GM19455 (cell line): ENCODE results near the gene MYLK4.

Source experiments
- ATAC-seq: cut with Tn5 transposase; IDR thresholded peaks from one replicate; pipeline ENCODE4 v1.9.1; 2021; ENCODE audit not compliant: unreplicated experiment

Gene MYLK4

GRCh38 chr6:2734488-2735166 is 16.1 kb downstream of the MYLK4 start:
- ATAC-seq = no peak

DNA sequence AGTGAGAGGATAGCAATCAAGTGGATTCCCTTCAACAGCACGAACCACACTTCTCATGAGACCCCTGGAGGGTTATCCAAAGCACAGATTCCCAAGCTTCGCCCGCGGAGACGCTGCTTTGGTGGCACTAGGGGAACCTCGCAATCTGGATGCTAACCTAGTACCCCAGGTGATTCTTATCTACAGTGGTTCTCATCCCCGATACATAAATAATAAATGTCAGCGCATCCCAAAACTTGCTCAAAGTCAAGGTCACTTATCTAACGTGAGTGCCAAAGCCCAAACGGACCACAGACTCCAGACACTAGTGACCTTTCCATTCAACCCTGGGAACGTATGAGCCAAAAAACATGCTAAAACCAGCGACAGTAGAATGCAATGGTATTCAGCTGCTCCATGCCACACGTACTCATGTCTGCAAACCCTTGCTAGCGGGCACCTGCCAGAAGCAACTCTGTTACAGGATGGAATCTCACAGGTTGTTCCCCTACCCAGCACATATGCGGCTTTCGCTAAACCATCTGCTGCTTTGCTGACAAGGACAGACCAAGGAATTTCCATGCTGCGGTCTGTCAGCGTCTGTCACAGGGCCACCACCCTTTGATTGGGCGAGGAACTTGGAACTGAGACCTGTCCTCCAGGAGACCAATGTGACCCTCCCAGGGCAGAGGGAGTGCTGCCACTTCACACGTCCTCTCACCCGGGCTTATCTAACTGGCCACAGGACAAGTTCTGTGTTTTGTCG is 16.8 kb downstream of the MYLK4 start:
- no peak for ATAC-seq

- peak; percentile 64 for ATAC-seq
These were observed 17.4 kb downstream of the MYLK4 start for GRCh38 chr6:2733324-2733723.

DNA sequence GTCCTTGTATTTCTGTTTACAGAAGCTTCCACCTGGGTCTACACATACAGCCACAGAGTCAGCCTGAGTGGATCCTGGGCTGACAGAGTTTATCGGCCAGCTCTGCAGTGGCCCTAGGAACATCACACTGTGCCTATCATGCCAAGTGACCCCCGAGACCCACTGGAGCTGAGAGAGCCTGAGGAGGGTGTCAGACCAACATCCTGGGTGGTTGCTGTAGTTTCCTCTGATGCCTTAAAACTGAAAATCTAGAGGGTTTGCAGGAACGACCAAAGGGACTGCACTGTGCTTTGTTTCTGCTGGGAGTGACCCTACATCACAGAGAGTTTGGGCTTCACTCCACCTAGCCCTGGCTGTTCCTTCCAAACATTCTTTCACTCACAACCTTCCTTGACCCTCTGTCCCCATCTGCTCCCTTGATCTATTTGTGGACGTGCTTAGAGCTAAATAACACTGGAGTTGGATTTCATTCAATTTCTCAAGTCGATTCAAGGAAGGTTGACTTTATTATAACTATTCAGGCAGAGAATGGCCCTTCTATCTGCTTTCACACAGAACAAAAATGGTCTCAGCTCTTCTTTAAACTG is 18.1 kb downstream of the MYLK4 start:
- ATAC-seq = no peak

GRCh38 chr6:2731281-2731909 is 19.3 kb downstream of the MYLK4 start:
- ATAC-seq = no peak

GRCh38 chr6:2730353-2731107 is 20.2 kb downstream of the MYLK4 start:
- ATAC-seq = no peak

- ATAC-seq = no peak
These were observed 20.8 kb downstream of the MYLK4 start for GRCh38 chr6:2729921-2730320.

GRCh38 chr6:2725999-2726567 is 24.6 kb downstream of the MYLK4 start:
- ATAC-seq = no peak

- no peak for ATAC-seq
These were observed 25.2 kb downstream of the MYLK4 start for GRCh38 chr6:2725364-2725988.

- ATAC-seq = no peak
These were observed 29.5 kb downstream of the MYLK4 start for GRCh38 chr6:2721219-2721618.

DNA sequence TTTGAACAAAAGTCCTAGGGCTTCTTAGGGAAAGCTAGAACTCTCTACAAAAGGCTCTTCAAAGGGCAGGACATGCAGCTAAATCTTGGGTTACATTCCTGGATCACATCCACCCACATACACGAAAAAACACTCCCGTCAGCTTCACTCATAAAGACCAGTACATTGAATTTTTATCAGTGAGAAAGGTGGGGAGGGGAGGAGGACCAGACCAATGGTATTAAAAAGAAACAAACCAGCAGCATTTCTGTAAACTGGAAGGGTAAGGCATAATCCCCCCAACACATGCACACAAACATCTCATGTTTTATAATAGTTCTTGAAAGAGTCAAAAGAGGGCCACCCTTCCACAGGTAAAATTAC is 31.6 kb downstream of the MYLK4 start:
- no peak for ATAC-seq

GRCh38 chr6:2718334-2719092 is 32.2 kb downstream of the MYLK4 start:
- ATAC-seq = no peak

DNA sequence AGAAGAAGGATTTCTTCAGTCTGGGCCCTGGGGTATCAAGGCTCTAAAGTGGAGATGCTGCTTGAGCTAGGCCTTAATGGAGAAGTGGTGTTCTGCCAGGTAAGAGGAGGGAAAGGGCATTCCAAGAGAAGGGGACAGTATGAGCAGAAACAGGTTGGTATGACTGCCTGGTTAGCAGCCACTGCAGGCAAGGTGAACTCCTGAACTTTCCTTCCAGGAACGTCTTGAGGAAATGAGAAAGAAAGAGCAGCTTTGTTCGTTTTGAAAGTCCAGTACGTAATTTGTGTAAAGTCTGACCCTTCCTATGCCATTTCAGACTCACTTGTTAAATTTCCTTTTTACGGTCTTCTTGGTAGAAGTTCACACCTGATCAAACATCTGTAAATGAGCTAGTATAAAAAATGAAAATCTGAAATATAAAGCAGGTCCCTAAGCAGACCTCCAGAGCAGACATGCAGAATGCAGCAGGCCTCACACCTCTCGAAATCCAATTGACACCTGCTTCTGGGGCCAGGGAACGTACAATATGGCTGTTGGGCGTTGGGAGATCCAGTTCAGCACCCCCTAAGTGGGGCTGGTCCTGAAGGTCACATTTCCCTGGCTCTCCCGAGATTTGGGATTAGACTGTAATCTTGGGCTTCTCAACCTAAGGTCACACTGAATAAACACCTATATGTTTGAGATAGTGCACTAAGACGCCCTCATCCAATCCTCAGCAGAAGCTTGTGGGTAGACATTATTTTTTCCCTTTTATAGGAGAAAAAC is 33.6 kb downstream of the MYLK4 start:
- no peak for ATAC-seq

GRCh38 chr6:2715737-2716136 is 35.0 kb downstream of the MYLK4 start:
- no peak for ATAC-seq

DNA sequence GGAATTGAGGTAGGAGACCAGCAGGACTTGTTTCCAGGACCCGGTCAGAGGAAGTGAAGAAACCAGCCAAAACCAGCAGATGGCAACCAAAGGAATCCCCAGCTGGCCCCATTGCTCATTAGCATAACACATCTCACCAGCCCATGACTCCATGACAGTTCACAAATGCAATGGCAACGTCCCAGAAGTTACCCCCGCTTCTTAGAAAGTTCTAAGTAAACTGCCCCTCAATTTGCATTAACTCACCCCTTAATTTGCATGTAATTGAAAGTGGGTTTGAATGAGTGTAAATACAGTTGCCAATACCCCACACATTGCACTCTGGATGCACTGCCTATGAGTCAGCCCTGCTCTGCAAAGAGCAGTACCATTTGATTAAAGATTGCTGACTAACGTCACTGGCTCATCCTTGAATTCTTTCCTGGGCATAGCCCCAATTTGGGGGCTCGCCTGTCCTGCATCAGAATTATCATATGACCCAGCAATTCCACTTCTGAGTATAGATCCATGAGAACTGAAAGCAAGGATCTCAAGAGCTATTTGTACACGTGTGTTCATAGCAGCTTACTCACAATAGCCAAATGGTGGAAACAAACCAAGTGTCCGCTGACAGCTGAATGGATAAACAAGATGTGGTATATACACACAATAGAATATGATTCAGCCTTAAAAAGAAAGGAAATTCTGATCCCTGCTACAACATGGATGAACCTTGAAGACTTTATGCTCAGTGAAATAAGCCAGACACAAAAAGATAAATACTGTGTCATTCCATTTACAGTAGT is 36.4 kb downstream of the MYLK4 start:
- ATAC-seq = no peak

DNA sequence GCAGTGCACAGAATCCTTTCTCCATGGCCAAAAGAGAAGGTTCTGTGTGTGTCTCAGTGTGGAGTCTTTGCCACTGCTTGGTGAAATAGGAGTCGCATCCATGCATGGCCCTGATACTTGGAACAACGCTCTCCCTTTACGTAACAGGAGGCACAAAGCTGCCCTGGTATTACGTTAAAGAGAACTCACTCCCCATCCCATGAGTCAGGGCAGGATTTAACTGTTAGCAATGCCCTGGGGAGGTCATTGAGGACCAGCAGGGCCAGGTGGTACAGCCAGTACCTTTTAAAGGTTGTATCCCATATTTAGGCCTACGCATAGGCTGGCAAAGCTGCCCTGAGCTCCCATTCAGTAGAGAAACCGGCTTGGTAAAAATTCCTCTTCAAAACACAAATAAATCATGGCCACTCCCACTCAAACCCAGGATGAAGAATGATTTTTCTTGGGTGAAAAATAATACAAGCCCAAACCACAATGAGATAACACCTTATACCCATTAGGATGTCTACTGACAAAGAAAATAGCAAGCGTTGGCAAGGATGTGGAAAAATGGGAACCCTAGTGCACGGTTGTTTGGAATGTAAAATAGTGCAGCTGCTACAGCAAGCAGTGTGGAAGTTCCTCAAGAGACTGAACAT is 37.1 kb downstream of the MYLK4 start:
- no peak for ATAC-seq

DNA sequence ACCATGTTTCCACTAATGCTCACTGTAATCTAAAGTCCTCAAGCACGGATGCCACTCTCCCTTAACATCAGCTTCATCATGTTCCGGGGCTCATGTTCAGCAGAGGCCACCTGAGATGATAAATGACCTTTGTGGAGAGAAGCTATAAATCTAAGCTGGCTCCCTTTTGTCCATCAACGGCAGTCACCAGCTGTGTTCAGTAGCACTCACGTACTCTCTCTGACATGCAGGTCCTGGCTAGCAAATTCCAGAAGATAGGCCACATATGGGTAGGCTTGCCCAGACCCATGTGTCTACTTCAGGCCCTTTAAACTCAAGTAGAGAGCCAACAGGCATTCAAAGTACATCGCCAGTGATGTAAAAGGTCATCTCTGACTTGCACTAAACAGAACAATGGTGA is 38.6 kb downstream of the MYLK4 start:
- ATAC-seq = no peak

DNA sequence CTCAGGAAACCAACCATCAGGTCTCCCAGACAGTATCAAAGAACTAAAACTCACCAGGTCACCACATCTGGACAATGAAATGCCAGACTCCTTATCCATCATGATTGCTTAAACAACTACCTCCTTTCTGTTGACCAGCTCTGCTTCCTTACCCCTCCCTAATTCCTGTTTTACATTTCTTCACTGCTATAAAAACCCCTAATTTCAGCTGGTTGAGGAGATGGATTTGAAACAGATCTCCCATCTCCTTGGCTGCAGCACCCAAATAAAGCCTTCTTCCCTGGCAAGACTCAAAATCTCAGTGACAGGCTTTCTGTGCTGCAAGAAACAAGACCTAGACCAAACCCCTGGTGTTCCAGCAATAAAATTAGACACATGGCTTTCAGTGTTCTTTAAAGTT is 40.3 kb downstream of the MYLK4 start:
- no peak for ATAC-seq
